Neural crest cell (in vitro differentiated cells): ENCODE results near the gene FGR. TPM values are rescaled to one million over a fixed set of nuclear protein-coding genes. Genes with fewer than 3 reads are reported as not detected.
A peak's percentile ranks its signal among the peaks of the same experiment; 100 is the strongest.

ENCODE experiments used
- DNase-seq: peaks from one replicate; pipeline ENCODE4 v3.0.0; 2021; ENCODE audit warnings: low read depth, mixed read lengths, low spot score
- H3K27ac Mint-ChIP-seq: one replicate; pipeline ENCODE4 v1.8.0; 2021; ENCODE audit warnings: mild to moderate bottlenecking, mixed read lengths; ENCODE audit not compliant: unreplicated experiment
- H3K27me3 Mint-ChIP-seq: 2 replicates; pipeline ENCODE4 v1.8.0; 2021; ENCODE audit warnings: low read depth, mild to moderate bottlenecking, mixed read lengths
- H3K36me3 Mint-ChIP-seq: 2 replicates; pipeline ENCODE4 v1.8.0; 2021; ENCODE audit warnings: low read depth, mild to moderate bottlenecking, mixed read lengths
- H3K4me1 Mint-ChIP-seq: 2 replicates; pipeline ENCODE4 v1.8.0; 2021; ENCODE audit warnings: mixed read lengths
- H3K4me3 Mint-ChIP-seq: one replicate; pipeline ENCODE4 v1.8.0; 2021; ENCODE audit warnings: mild to moderate bottlenecking, mixed read lengths
- H3K9me3 Mint-ChIP-seq: 2 replicates; pipeline ENCODE4 v1.8.0; 2021; ENCODE audit warnings: mixed read lengths
- total RNA-seq: library from RNA; stranded (reverse); gene quantifications from 2 replicates; pipeline ENCODE4 v1.2.1, GENCODE V29; 2021
- TF ChIP-seq, protein P1 (sequence below): fragments of 200-600 bp; sonication (generic); conservative IDR thresholded peaks from 2 replicates; pipeline ENCODE4 v1.5.0; 2021; ENCODE audit warnings: antibody characterized with exemption, mild to moderate bottlenecking

The FGR gene
- total RNA-seq, 1 donor from 2014 or later, result not detected

DNA sequence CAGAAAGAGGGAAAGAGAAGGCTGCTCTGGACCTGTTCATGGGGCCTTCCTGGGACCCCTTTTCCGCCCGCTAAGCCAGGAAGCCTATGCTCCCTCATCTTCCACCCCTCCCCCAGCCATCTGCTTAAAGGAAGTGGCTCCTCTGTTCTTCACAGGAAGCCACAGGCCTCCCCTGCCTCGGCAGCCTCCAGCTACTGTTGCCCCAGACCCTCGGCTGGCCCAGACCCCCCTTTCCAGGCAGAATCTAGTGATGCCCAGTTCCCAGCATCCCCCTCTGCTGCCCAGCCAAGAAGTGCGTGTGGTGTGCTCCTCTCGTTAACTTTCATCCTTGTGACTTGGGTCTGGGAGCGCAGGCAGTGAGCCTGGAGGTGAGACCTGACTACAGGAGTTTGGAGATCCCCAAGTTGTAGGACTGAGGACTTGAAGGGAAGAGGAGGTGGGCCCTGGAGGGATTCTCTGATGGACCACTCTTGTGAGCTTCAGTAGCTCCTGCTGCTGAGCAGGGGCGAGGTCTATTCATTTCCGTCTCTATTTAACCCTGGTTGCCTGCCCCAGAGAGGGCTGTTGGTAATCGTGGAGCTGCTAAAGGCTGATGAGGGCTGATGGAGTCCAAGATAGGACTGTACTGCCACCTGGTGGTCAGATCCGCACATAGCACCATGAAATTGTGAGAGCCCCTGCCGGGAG is 27.9 kb upstream of the FGR start:
- no peaks in the 10 kb centered on the region for H3K9me3 Mint-ChIP-seq
- DNase-seq, result peak; percentile 98
- peaks cover 40% of the 10 kb centered on the region for H3K4me1 Mint-ChIP-seq
- H3K4me3 Mint-ChIP-seq, result peak overlapping the region; percentile 1
- TF ChIP-seq, protein P1, sequence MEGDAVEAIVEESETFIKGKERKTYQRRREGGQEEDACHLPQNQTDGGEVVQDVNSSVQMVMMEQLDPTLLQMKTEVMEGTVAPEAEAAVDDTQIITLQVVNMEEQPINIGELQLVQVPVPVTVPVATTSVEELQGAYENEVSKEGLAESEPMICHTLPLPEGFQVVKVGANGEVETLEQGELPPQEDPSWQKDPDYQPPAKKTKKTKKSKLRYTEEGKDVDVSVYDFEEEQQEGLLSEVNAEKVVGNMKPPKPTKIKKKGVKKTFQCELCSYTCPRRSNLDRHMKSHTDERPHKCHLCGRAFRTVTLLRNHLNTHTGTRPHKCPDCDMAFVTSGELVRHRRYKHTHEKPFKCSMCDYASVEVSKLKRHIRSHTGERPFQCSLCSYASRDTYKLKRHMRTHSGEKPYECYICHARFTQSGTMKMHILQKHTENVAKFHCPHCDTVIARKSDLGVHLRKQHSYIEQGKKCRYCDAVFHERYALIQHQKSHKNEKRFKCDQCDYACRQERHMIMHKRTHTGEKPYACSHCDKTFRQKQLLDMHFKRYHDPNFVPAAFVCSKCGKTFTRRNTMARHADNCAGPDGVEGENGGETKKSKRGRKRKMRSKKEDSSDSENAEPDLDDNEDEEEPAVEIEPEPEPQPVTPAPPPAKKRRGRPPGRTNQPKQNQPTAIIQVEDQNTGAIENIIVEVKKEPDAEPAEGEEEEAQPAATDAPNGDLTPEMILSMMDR, result peak; percentile 88
- no peaks in the 10 kb centered on the region for H3K36me3 Mint-ChIP-seq
- H3K27ac Mint-ChIP-seq, result peak overlapping the region; percentile 55
- peaks cover 5% of the 10 kb centered on the region for H3K27me3 Mint-ChIP-seq

DNA sequence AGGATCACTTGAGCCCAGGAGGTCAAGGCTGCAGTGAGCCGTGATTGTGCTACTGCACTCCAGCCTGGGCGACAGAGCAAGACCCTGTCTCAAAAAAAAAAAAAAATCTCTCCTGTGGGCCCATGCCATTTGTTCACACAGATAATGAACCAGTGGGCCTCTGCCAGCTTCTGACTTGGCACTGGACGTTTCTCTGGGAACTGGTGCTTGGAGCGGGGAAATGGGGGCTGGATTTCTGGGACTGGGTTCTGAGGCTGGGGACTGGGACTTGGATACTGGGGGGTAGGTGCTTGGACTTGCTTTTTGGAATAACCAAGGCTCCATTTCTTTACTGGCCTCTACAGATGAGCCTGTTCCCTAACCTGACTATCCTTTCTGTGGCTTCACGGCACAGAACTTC is 27.3 kb upstream of the FGR start:
- Mint-ChIP-seq H3K27ac (peak overlapping the region; percentile 12), H3K27me3 (peaks cover 5% of the 10 kb centered on the region), H3K4me3 (peak overlapping the region; percentile 1), H3K9me3 (no peaks in the 10 kb centered on the region), H3K36me3 (no peaks in the 10 kb centered on the region), H3K4me1 (peaks cover 40% of the 10 kb centered on the region)
- DNase-seq, result no peak
- TF ChIP-seq, protein P1, result no peak

DNA sequence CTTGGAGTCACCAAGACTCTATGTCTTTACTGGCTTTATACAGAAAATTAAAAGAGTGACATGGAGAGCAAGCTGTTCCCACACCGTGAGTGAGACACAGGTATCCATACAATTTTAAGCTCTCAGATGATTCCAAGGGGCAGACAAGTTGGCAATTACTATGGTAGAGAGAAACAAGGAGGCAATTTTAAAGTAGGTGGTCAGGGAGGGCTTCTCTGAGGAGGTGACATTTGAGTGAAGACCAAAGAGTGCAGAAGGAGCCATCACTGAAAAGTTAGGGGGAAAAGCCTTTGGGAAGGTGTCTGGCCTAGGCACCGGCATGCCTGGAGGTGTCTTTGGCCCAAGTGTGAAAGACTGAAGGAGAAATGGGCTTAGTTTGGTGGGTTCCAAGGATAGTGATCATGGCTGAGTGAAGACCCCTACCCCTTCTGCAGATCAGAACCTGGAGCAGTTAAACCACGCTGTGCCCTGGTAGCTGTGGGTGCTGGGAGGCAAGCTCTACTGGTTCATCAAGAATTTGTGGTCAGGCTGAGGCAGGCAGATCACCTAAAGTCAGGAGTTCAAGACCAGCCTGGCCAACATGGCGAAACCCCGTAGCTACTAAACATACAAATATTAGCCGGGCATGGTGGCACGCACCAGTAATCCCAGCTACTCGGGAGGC is 26.6 kb upstream of the FGR start:
- Mint-ChIP-seq H3K9me3 (no peaks in the 10 kb centered on the region), H3K27me3 (peaks cover 5% of the 10 kb centered on the region), H3K36me3 (no peaks in the 10 kb centered on the region), H3K27ac (no peak overlapping the region), H3K4me3 (peak overlapping the region; percentile 44), H3K4me1 (peaks cover 40% of the 10 kb centered on the region)
- TF ChIP-seq, protein P1, result no peak
- DNase-seq, result no peak

DNA sequence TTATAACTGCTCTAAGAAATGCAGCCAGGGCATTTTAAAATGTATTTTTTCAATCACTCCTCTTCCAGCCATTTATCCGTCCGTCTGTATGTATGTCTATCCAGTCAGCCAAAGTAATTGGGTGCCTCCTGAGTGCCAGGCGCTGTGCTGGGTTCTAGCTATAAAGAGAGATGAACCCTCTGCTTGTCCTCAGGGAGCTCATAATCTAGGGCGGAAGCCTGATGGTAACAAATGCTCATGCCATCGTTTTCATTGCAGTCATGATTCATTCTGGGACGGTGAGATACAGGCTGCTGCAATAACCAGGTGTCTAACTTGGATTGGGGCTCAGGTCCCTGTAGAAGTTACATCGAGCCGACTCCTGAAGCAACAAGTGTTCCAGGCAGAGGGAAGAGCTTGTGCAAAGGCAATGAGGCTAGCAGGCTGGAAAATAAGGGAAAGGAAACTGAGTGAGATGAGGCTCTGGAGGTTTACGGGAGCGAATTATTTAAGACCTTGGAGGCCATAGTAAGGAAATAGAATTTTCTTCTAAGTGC is 25.4 kb upstream of the FGR start:
- no peaks in the 10 kb centered on the region for H3K36me3 Mint-ChIP-seq
- peak overlapping the region; percentile 76 for H3K4me3 Mint-ChIP-seq
- no peak for DNase-seq
- no peaks in the 10 kb centered on the region for H3K9me3 Mint-ChIP-seq
- H3K27me3 Mint-ChIP-seq, result peaks cover 5% of the 10 kb centered on the region
- TF ChIP-seq, protein P1, result no peak
- H3K27ac Mint-ChIP-seq, result no peak overlapping the region
- H3K4me1 Mint-ChIP-seq, result peaks cover 47% of the 10 kb centered on the region

DNA sequence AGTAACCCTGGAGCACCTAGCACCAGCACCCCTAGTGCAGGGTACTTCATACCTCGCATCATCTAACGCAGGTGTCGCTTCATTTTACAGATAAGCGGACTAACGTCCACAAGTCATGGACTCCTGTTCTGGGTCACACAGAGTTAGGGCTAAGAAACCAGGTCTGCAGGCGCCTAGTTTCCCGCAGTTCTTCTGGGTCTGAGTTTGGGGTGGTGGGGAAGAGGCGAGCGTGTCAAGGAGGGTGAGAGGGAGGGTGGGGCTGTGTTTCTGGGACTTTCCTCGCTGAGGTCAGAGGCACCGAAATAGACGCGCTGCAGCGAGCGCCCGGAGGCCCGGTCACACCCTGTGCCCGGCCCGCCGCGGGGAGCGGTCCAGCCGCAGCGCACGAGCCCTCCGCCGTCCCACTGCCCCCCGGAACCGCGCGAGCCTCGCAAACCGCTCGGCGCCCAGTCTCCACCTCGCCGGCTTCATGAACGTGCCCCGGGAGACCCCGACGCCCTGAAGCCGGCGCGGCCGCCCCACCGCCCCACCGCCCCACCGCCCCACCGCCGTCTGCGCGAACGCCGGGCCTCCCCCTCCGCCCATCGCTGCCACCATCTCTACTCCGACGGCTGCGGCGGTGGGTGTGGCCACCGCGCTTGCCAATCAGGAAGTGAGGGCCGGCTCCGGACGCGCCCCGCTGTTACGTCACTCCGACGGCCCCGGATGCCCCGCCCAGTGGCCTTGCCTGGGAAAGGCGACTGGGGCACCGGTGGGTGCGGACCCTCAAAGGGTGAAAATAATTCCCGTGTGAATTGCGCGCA is 24.7 kb upstream of the FGR start:
- Mint-ChIP-seq H3K36me3 (no peaks in the 10 kb centered on the region), H3K4me1 (peaks cover 54% of the 10 kb centered on the region), H3K4me3 (peak overlapping the region; percentile 83), H3K27me3 (peaks cover 5% of the 10 kb centered on the region), H3K27ac (no peak overlapping the region), H3K9me3 (no peaks in the 10 kb centered on the region)
- TF ChIP-seq, protein P1, result no peak
- DNase-seq, result peak; percentile 77
